CD14-positive monocyte (primary cell): ENCODE measurements around the gene SNAPC4. TPM values are rescaled to one million over a fixed set of nuclear protein-coding genes. Genes with fewer than 3 reads are reported as not detected.

Source experiments
- DNase-seq, 3 donors: peaks; one replicate each; pipeline ENCODE4 v3.0.0-alpha.2; 2011 to 2022
- H2AFZ ChIP-seq: 2 replicates; pipeline ENCODE4 v1.6.0; 2012; ENCODE audit warnings: mild to moderate bottlenecking, low read depth, low read length, inconsistent platforms; ENCODE audit not compliant: insufficient read depth, poor library complexity, severe bottlenecking
- H3K27ac ChIP-seq, 2 donors: 1 replicate in 1 of 2; 2 replicates in 1 of 2; pipeline ENCODE4 v1.5.1; 2012 to 2013; ENCODE audit warnings: low read length in 2 of 2, control low read depth in 1 of 2, inconsistent platforms in 1 of 2, low read depth in 1 of 2, mild to moderate bottlenecking in 1 of 2
- H3K27me3 ChIP-seq, 2 donors: one replicate each; pipeline versions ENCODE4 v1.6.0 to v1.6.1; 2011 to 2013; ENCODE audit warnings: low read length in 2 of 2; ENCODE audit not compliant: control insufficient read depth in 2 of 2, insufficient read depth in 2 of 2
- H3K36me3 ChIP-seq, 2 donors: replicated peaks in 1 of 2; 1 replicate in 1 of 2; 2 replicates in 1 of 2; pipeline versions ENCODE4 v1.5.1 to v1.6.1; 2012 to 2013; ENCODE audit warnings: low read length in 2 of 2, control low read depth in 1 of 2, inconsistent platforms in 1 of 2, mild to moderate bottlenecking in 1 of 2; ENCODE audit not compliant: insufficient read depth in 2 of 2, control insufficient read depth in 1 of 2
- H3K4me1 ChIP-seq, 2 donors: 1 replicate in 1 of 2; 2 replicates in 1 of 2; pipeline versions ENCODE4 v1.5.1 to v1.6.1; 2012 to 2013; ENCODE audit warnings: low read length in 2 of 2, control low read depth in 1 of 2, inconsistent platforms in 1 of 2, mild to moderate bottlenecking in 1 of 2, moderate library complexity in 1 of 2; ENCODE audit not compliant: insufficient read depth in 2 of 2, control insufficient read depth in 1 of 2
- H3K4me2 ChIP-seq: replicated peaks from 2 replicates; pipeline ENCODE3; 2012; ENCODE audit warnings: low read length, moderate library complexity, mild to moderate bottlenecking; ENCODE audit not compliant: poor library complexity, severe bottlenecking; ENCODE audit errors: extremely low read depth
- H3K4me3 ChIP-seq, 3 experiments: fragments of 200-600 bp in 1 of 3; sonication (generic) in 1 of 3; replicated peaks in 1 of 3; 1 replicate in 2 of 3; 2 replicates in 1 of 3; pipeline ENCODE4 v1.5.1; 2011 to 2013; ENCODE audit warnings: low read length in 3 of 3, mild to moderate bottlenecking in 3 of 3, control low read depth in 2 of 3, low read depth in 2 of 3, inconsistent platforms in 1 of 3, moderate library complexity in 1 of 3
- H3K79me2 ChIP-seq: 2 replicates; pipeline ENCODE4 v1.6.0; 2012; ENCODE audit warnings: mild to moderate bottlenecking, control low read depth, inconsistent platforms, low read length, moderate library complexity; ENCODE audit not compliant: insufficient read depth
- H3K9ac ChIP-seq: 2 replicates; pipeline ENCODE4 v1.6.0; 2017; ENCODE audit warnings: low read length, mild to moderate bottlenecking; ENCODE audit not compliant: insufficient read depth, poor library complexity, severe bottlenecking
- H3K9me3 ChIP-seq, 2 donors: replicated peaks in 1 of 2; 1 replicate in 1 of 2; 2 replicates in 1 of 2; pipeline versions ENCODE4 v1.5.1 to v1.6.1; 2012 to 2013; ENCODE audit warnings: low read length in 2 of 2, control low read depth in 1 of 2; ENCODE audit not compliant: control insufficient read depth in 1 of 2, insufficient read depth in 1 of 2
- H4K20me1 ChIP-seq: 2 replicates; pipeline ENCODE4 v1.6.0; 2012; ENCODE audit warnings: mild to moderate bottlenecking, low read length, control low read depth, moderate library complexity; ENCODE audit not compliant: insufficient read depth
- H3K27ac Mint-ChIP-seq, 7 donors: one replicate each; pipeline ENCODE4 v1.8.0; 2020; ENCODE audit warnings: mild to moderate bottlenecking in 7 of 7, mixed read lengths in 7 of 7, moderate library complexity in 6 of 7, inconsistent platforms in 2 of 7
- H3K27me3 Mint-ChIP-seq, 3 donors: one replicate each; pipeline ENCODE4 v1.8.0; 2021 to 2022; ENCODE audit warnings: low read depth in 3 of 3, mild to moderate bottlenecking in 3 of 3, mixed read lengths in 3 of 3, moderate library complexity in 3 of 3, inconsistent platforms in 1 of 3
- H3K36me3 Mint-ChIP-seq, 2 donors: one replicate each; pipeline ENCODE4 v1.8.0; 2020; ENCODE audit warnings: mixed read lengths in 2 of 2, inconsistent platforms in 1 of 2, mild to moderate bottlenecking in 1 of 2
- H3K4me1 Mint-ChIP-seq: one replicate; pipeline ENCODE4 v1.8.0; 2020; ENCODE audit warnings: mild to moderate bottlenecking, mixed read lengths
- H3K4me3 Mint-ChIP-seq, 2 donors: one replicate each; pipeline ENCODE4 v1.8.0; 2020; ENCODE audit warnings: mild to moderate bottlenecking in 2 of 2, mixed read lengths in 2 of 2, moderate library complexity in 1 of 2
- H3K9me3 Mint-ChIP-seq, 7 donors: one replicate each; pipeline ENCODE4 v1.8.0; 2020 to 2022; ENCODE audit warnings: mixed read lengths in 7 of 7, mild to moderate bottlenecking in 6 of 7, moderate library complexity in 6 of 7, inconsistent platforms in 2 of 7
- WGBS: methylation state at CpG from one replicate; pipeline ENCODE4 v1.1.5; 2013; ENCODE audit warnings: missing lambda C conversion rate; ENCODE audit not compliant: insufficient coverage; 5-methylcytosine and 5-hydroxymethylcytosine counted together
- intact Hi-C, 2 donors: fragments of 100-400 bp; cut with micrococcal nuclease; formaldehyde crosslinking; loops; one replicate each; pipeline versions ENCODE4 v1.15.0 to v1.15.1; 2023
- polyA plus RNA-seq, 3 donors: library from polyadenylated mRNA; depleted of rRNA in 1 of 3; unstranded in 2 of 3; stranded (reverse) in 1 of 3; fragments of 300-500 nt in 2 of 3; fragments of >200 nt in 1 of 3; fragmentation: Illumina TruSeq in 2 of 3; gene quantifications; 1 replicate in 2 of 3; 2 replicates in 1 of 3; pipeline ENCODE4 v1.2.3, GENCODE V29; 2012 to 2021
- TF ChIP-seq, protein P1 (sequence below): fragments of 200-600 bp; IDR thresholded peaks from one replicate; pipeline ENCODE4 v1.8.0; 2022; ENCODE audit warnings: antibody characterized with exemption, mild to moderate bottlenecking

Gene SNAPC4
- polyA plus RNA-seq, 3 donors: 0.59 to 6.7 (median 1.2) TPM

DNA sequence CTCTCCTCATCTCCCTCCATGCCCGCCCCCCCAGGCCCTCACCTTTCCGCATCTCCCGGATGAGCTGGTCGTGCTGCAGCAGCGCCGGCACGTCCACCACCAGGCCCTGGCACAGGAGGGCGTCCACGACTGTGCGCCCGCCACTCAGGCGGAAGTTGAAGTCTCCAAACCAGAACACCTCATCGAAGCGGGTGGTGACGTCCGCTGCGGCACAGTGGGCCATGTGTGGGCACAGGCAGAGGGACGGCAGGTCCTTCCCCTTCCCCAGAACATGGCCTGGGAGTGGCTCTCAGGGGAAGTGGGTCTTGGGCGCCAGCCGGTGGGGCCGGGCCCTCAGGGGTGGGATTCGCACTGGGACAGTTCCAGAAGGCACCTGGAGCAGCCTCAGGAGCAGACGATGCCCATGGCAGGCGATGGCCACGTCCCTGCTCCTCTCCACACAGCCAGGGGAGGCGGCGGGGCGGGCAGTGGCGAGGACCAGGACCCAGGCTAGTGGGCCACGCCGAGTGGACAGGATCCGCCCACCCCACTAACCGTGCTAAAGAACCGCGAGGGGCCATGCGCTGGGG is 31.9 kb upstream of the SNAPC4 start:
- intact Hi-C loops: no loop called here
- Mint-ChIP-seq H3K27me3 (no peaks in the 10 kb centered on the region), H3K27ac (no peak overlapping the region), H3K4me1 (peaks cover 6% of the 10 kb centered on the region), H3K36me3 (peaks cover 9 to 55% of the 10 kb centered on the region in 2 donors), H3K9me3 (peaks cover 0 to 2% (median 0%) of the 10 kb centered on the region in 7 donors), H3K4me3 (no peak overlapping the region)
- no peaks in the 10 kb centered on the region for H4K20me1 ChIP-seq
- H3K27me3 ChIP-seq: no peaks in the 10 kb centered on the region
- H2AFZ ChIP-seq: no peak overlapping the region
- H3K27ac ChIP-seq: no peak overlapping the region
- no peak overlapping the region for H3K4me2 ChIP-seq
- H3K36me3 ChIP-seq: peaks cover 21 to 31% of the 10 kb centered on the region in 2 donors
- no peaks in the 10 kb centered on the region for H3K9me3 ChIP-seq
- peaks cover 1% of the 10 kb centered on the region for H3K79me2 ChIP-seq
- 96% methylated on average over 30 of the region's 36 CpGs for WGBS
- no peak for DNase-seq
- no peak overlapping the region for H3K4me3 ChIP-seq
- TF ChIP-seq, protein P1, sequence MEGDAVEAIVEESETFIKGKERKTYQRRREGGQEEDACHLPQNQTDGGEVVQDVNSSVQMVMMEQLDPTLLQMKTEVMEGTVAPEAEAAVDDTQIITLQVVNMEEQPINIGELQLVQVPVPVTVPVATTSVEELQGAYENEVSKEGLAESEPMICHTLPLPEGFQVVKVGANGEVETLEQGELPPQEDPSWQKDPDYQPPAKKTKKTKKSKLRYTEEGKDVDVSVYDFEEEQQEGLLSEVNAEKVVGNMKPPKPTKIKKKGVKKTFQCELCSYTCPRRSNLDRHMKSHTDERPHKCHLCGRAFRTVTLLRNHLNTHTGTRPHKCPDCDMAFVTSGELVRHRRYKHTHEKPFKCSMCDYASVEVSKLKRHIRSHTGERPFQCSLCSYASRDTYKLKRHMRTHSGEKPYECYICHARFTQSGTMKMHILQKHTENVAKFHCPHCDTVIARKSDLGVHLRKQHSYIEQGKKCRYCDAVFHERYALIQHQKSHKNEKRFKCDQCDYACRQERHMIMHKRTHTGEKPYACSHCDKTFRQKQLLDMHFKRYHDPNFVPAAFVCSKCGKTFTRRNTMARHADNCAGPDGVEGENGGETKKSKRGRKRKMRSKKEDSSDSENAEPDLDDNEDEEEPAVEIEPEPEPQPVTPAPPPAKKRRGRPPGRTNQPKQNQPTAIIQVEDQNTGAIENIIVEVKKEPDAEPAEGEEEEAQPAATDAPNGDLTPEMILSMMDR: no peak
- no peak overlapping the region for H3K9ac ChIP-seq
- H3K4me1 ChIP-seq: no peaks in the 10 kb centered on the region

DNA sequence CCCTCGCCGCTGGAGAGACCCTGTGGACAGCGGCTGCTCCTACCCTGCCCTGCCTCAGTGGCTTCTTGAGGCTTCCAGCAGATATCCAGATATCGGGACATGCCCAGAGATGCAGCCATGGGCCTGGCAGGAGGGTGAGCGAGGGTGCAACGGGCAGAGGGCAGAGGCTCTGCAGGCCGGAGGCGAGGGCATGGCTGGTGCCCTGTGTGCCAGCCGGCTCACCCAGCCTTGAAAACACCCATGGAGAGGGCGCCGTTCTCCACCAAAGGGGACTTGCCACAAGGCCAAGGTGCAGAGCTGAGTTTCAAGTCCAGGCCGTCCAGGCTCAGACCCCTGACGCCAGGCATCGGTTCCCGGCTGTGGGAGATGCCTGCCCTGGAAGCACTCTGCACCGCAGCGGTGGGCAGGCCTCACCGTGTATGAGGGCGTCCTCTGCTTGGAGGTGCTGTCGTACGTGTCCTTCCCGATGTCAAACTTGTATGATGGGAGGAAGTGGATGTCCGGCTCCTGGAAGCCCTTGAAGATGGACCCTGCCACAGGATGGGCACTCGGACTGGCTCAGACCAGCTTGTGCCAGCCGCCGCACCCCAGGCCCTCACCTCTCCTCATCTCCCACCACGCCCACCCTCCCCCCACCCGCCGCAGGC is 30.7 kb upstream of the SNAPC4 start:
- no peak overlapping the region for H2AFZ ChIP-seq
- no peaks in the 10 kb centered on the region for H3K9me3 ChIP-seq
- H3K27me3 ChIP-seq: no peaks in the 10 kb centered on the region
- H3K9me3 Mint-ChIP-seq: peaks cover 0 to 2% (median 0%) of the 10 kb centered on the region in 7 donors
- peaks cover 8 to 50% of the 10 kb centered on the region in 2 donors for H3K36me3 Mint-ChIP-seq
- no peaks in the 10 kb centered on the region for H3K79me2 ChIP-seq
- no peaks in the 10 kb centered on the region for H4K20me1 ChIP-seq
- H3K4me2 ChIP-seq: no peak overlapping the region
- no peak for DNase-seq
- no peaks in the 10 kb centered on the region for H3K4me1 ChIP-seq
- WGBS: 97% methylated on average over 20 of the region's 29 CpGs
- H3K4me3 Mint-ChIP-seq: no peak overlapping the region
- no peak overlapping the region for H3K4me3 ChIP-seq
- TF ChIP-seq, protein P1: no peak
- no peak overlapping the region for H3K27ac ChIP-seq
- H3K36me3 ChIP-seq: peaks cover 21 to 31% of the 10 kb centered on the region in 2 donors
- intact Hi-C loops: no loop called here
- no peak overlapping the region for H3K9ac ChIP-seq
- H3K27me3 Mint-ChIP-seq: no peaks in the 10 kb centered on the region
- no peaks in the 10 kb centered on the region for H3K4me1 Mint-ChIP-seq
- H3K27ac Mint-ChIP-seq: peak overlapping the region in 1 of 7 donors; percentile 18
